Mesendoderm (in vitro differentiated cells): ENCODE data around the gene LAMTOR3.

Experiments used
- DNase-seq: peaks from one replicate; pipeline ENCODE4 v3.0.0; 2013
- H2AK5ac ChIP-seq: 2 replicates; pipeline ENCODE4 v1.6.1; 2013; ENCODE audit warnings: low read length, inconsistent platforms
- H2BK120ac ChIP-seq: 2 replicates; pipeline ENCODE4 v1.6.1; 2013; ENCODE audit warnings: low read depth, mild to moderate bottlenecking, low read length, moderate library complexity, mixed read lengths
- H2BK15ac ChIP-seq: replicated peaks from 2 replicates; pipeline ENCODE4 v1.6.1; 2013; ENCODE audit warnings: low read depth, mild to moderate bottlenecking, moderate library complexity
- H2BK5ac ChIP-seq: 2 replicates; pipeline ENCODE4 v1.6.1; 2013; ENCODE audit warnings: low read length, inconsistent platforms
- H3K18ac ChIP-seq: 2 replicates; pipeline ENCODE4 v1.6.1; 2013; ENCODE audit warnings: mild to moderate bottlenecking, low read length, mixed read lengths
- H3K23ac ChIP-seq: one replicate; pipeline ENCODE4 v1.6.1; 2013; ENCODE audit warnings: low read length
- H3K27ac ChIP-seq: 2 replicates; pipeline ENCODE4 v1.5.1; 2013; ENCODE audit warnings: low read depth, mild to moderate bottlenecking, inconsistent platforms, low read length, moderate library complexity
- H3K27me3 ChIP-seq: 2 replicates; pipeline ENCODE4 v1.6.1; 2013; ENCODE audit warnings: low read length, control low read depth, mild to moderate bottlenecking, inconsistent platforms; ENCODE audit not compliant: insufficient read depth, poor library complexity
- H3K36me3 ChIP-seq: 2 replicates; pipeline ENCODE4 v1.6.1; 2013; ENCODE audit warnings: low read length, inconsistent platforms; ENCODE audit not compliant: control insufficient read depth, insufficient read depth
- H3K4ac ChIP-seq: one replicate; pipeline ENCODE4 v1.6.1; 2013; ENCODE audit warnings: low read depth, mild to moderate bottlenecking, low read length, moderate library complexity
- H3K4me1 ChIP-seq: 2 replicates; pipeline ENCODE4 v1.6.1; 2013; ENCODE audit warnings: low read depth, low read length, inconsistent platforms; ENCODE audit not compliant: control insufficient read depth
- H3K4me2 ChIP-seq: 2 replicates; pipeline ENCODE4 v1.6.1; 2013; ENCODE audit warnings: low read length
- H3K4me3 ChIP-seq: 2 replicates; pipeline ENCODE4 v1.5.1; 2013; ENCODE audit warnings: mild to moderate bottlenecking, low read length
- H3K56ac ChIP-seq: one replicate; pipeline ENCODE4 v1.6.1; 2013; ENCODE audit warnings: low read length
- H3K79me1 ChIP-seq: 2 replicates; pipeline ENCODE4 v1.6.1; 2013; ENCODE audit warnings: low read length, inconsistent platforms
- H3K79me2 ChIP-seq: 2 replicates; pipeline ENCODE4 v1.6.1; 2013; ENCODE audit warnings: mild to moderate bottlenecking, low read length; ENCODE audit not compliant: control insufficient read depth, insufficient read depth
- H3K9ac ChIP-seq: 2 replicates; pipeline ENCODE4 v1.6.1; 2013; ENCODE audit warnings: low read length, inconsistent platforms
- H4K5ac ChIP-seq: one replicate; pipeline ENCODE4 v1.6.1; 2013; ENCODE audit warnings: low read length
- H4K8ac ChIP-seq: one replicate; pipeline ENCODE4 v1.6.1; 2013; ENCODE audit warnings: low read depth, mild to moderate bottlenecking, control low read depth, low read length, moderate library complexity
- WGBS: extraction: QIAGEN DNeasy Blood & Tissue Kit; methylation state at CpG from one replicate; pipeline ENCODE4 v1.1.7; 2013; ENCODE audit warnings: low lambda C conversion rate, missing lambda C conversion rate; ENCODE audit not compliant: insufficient coverage; ENCODE audit errors: extremely low coverage; 5-methylcytosine and 5-hydroxymethylcytosine counted together

LAMTOR3 gene

GRCh38 chr4:99845708-99846469 is 48.3 kb downstream of the LAMTOR3 start:
- no CpG with 5 or more reads among the region's 2 CpGs for WGBS
- no peak overlapping the region for H2BK15ac ChIP-seq
- no peak overlapping the region for H3K56ac ChIP-seq
- H2BK5ac ChIP-seq: no peak overlapping the region
- H4K5ac ChIP-seq: no peak overlapping the region
- H3K4me1 ChIP-seq: no peaks in the 10 kb centered on the region
- H3K27ac ChIP-seq: no peak overlapping the region
- H3K18ac ChIP-seq: no peak overlapping the region
- H3K79me1 ChIP-seq: no peaks in the 10 kb centered on the region
- H3K4me2 ChIP-seq: no peak overlapping the region
- no peaks in the 10 kb centered on the region for H3K27me3 ChIP-seq
- no peak overlapping the region for H3K4ac ChIP-seq
- no peak overlapping the region for H3K23ac ChIP-seq
- no peak overlapping the region for H3K4me3 ChIP-seq
- H3K36me3 ChIP-seq: no peaks in the 10 kb centered on the region
- H4K8ac ChIP-seq: no peak overlapping the region
- H2BK120ac ChIP-seq: no peak overlapping the region
- no peaks in the 10 kb centered on the region for H3K79me2 ChIP-seq
- H3K9ac ChIP-seq: no peak overlapping the region
- no peak overlapping the region for H2AK5ac ChIP-seq
- DNase-seq: no peak

- Histone ChIP-seq H3K36me3 (no peaks in the 10 kb centered on the region), H2BK15ac (no peak overlapping the region), H3K4ac (no peak overlapping the region), H4K8ac (no peak overlapping the region), H2AK5ac (no peak overlapping the region), H2BK120ac (no peak overlapping the region), H3K9ac (no peak overlapping the region), H4K5ac (no peak overlapping the region), H2BK5ac (no peak overlapping the region), H3K79me2 (no peaks in the 10 kb centered on the region), H3K4me3 (no peak overlapping the region), H3K56ac (no peak overlapping the region), H3K18ac (no peak overlapping the region), H3K23ac (no peak overlapping the region), H3K4me2 (no peak overlapping the region), H3K4me1 (no peaks in the 10 kb centered on the region), H3K27me3 (no peaks in the 10 kb centered on the region), H3K79me1 (no peaks in the 10 kb centered on the region), H3K27ac (no peak overlapping the region)
- no peak for DNase-seq
- no CpG with 5 or more reads among the region's 1 CpG for WGBS
Observed at GRCh38 chr4:99845179-99845578, 49.0 kb downstream of the LAMTOR3 start.

- Histone ChIP-seq H2BK15ac (no peak overlapping the region), H3K4ac (no peak overlapping the region), H3K79me2 (no peaks in the 10 kb centered on the region), H3K4me1 (no peaks in the 10 kb centered on the region), H2AK5ac (no peak overlapping the region), H4K8ac (no peak overlapping the region), H3K4me3 (no peak overlapping the region), H3K79me1 (no peaks in the 10 kb centered on the region), H3K18ac (no peak overlapping the region), H2BK120ac (no peak overlapping the region), H3K9ac (no peak overlapping the region), H3K27ac (no peak overlapping the region), H3K36me3 (no peaks in the 10 kb centered on the region), H3K27me3 (no peaks in the 10 kb centered on the region), H3K23ac (no peak overlapping the region), H3K56ac (no peak overlapping the region), H2BK5ac (no peak overlapping the region), H3K4me2 (no peak overlapping the region), H4K5ac (no peak overlapping the region)
- no CpG with 5 or more reads among the region's 7 CpGs for WGBS
- DNase-seq: no peak
Observed at GRCh38 chr4:99844048-99844447, 50.2 kb downstream of the LAMTOR3 start.

- no peak overlapping the region for H3K56ac ChIP-seq
- H2AK5ac ChIP-seq: no peak overlapping the region
- H3K79me2 ChIP-seq: no peaks in the 10 kb centered on the region
- H3K4me1 ChIP-seq: no peaks in the 10 kb centered on the region
- DNase-seq: no peak
- H4K5ac ChIP-seq: no peak overlapping the region
- H3K36me3 ChIP-seq: no peaks in the 10 kb centered on the region
- H3K4ac ChIP-seq: no peak overlapping the region
- H2BK15ac ChIP-seq: no peak overlapping the region
- no peak overlapping the region for H2BK5ac ChIP-seq
- no peak overlapping the region for H3K18ac ChIP-seq
- H3K27ac ChIP-seq: no peak overlapping the region
- H3K23ac ChIP-seq: no peak overlapping the region
- no peak overlapping the region for H3K4me2 ChIP-seq
- no peak overlapping the region for H3K4me3 ChIP-seq
- H2BK120ac ChIP-seq: no peak overlapping the region
- no peak overlapping the region for H3K9ac ChIP-seq
- no peaks in the 10 kb centered on the region for H3K79me1 ChIP-seq
- H4K8ac ChIP-seq: no peak overlapping the region
- no peaks in the 10 kb centered on the region for H3K27me3 ChIP-seq
Observed at GRCh38 chr4:99843413-99843812, 50.8 kb downstream of the LAMTOR3 start.

GRCh38 chr4:99841129-99841528 is 53.1 kb downstream of the LAMTOR3 start:
- no peaks in the 10 kb centered on the region for H3K36me3 ChIP-seq
- no peak overlapping the region for H3K4me2 ChIP-seq
- H3K27ac ChIP-seq: no peak overlapping the region
- no peak overlapping the region for H3K23ac ChIP-seq
- no peak overlapping the region for H2BK120ac ChIP-seq
- no peak overlapping the region for H4K5ac ChIP-seq
- no peak overlapping the region for H3K4me3 ChIP-seq
- no peak for DNase-seq
- H3K79me2 ChIP-seq: no peaks in the 10 kb centered on the region
- H3K4me1 ChIP-seq: no peaks in the 10 kb centered on the region
- no peak overlapping the region for H2BK5ac ChIP-seq
- H3K4ac ChIP-seq: no peak overlapping the region
- no peak overlapping the region for H2BK15ac ChIP-seq
- no peak overlapping the region for H3K9ac ChIP-seq
- H3K18ac ChIP-seq: no peak overlapping the region
- H3K27me3 ChIP-seq: no peaks in the 10 kb centered on the region
- H3K56ac ChIP-seq: no peak overlapping the region
- no CpG with 5 or more reads among the region's 4 CpGs for WGBS
- H4K8ac ChIP-seq: no peak overlapping the region
- H3K79me1 ChIP-seq: no peaks in the 10 kb centered on the region
- H2AK5ac ChIP-seq: no peak overlapping the region

GRCh38 chr4:99838927-99839326 is 55.3 kb downstream of the LAMTOR3 start:
- Histone ChIP-seq H2AK5ac (no peak overlapping the region), H3K4me3 (no peak overlapping the region), H3K4me2 (no peak overlapping the region), H2BK5ac (no peak overlapping the region), H3K79me2 (no peaks in the 10 kb centered on the region), H3K56ac (no peak overlapping the region), H4K8ac (no peak overlapping the region), H3K4ac (no peak overlapping the region), H2BK120ac (no peak overlapping the region), H3K18ac (no peak overlapping the region), H3K9ac (no peak overlapping the region), H2BK15ac (no peak overlapping the region), H3K79me1 (no peaks in the 10 kb centered on the region), H3K23ac (no peak overlapping the region), H3K27ac (no peak overlapping the region), H3K4me1 (no peaks in the 10 kb centered on the region), H4K5ac (no peak overlapping the region), H3K27me3 (no peaks in the 10 kb centered on the region), H3K36me3 (no peaks in the 10 kb centered on the region)
- no CpG with 5 or more reads among the region's 2 CpGs for WGBS
- DNase-seq: no peak
